K562 (cell line): ENCODE measurements around the gene HIF1AN. TPM values are rescaled to one million over a fixed set of nuclear protein-coding genes. Genes with fewer than 3 reads are reported as not detected.

Experiments used
- ATAC-seq: fragments of 200-7000 bp; cut with Tn5 transposase; 3 replicates; pipeline ENCODE4 v1.9.1; 2020; ENCODE audit warnings: moderate library complexity
- BruUV-seq: library from RNA; stranded (reverse); fragments of 400-500 nt; replicated peaks from 2 replicates; lab custom pipeline; 2021; lab: Mats Ljungman, UMichigan
- CTCF ChIA-PET: fragments of 300-600 bp; formaldehyde crosslinking; extraction: SDS; loops from one replicate; lab custom pipeline; 2021; ENCODE audit warnings: low intra/inter-chr PET ratio; lab: Yijun Ruan, JAX
- POLR2A ChIA-PET: fragments of 300-600, 350-650 bp; sonication (Branson Sonifier 250); formaldehyde crosslinking; extraction: SDS; loops from one replicate; lab custom pipeline; 2021; ENCODE audit warnings: antibody characterized with exemption, inconsistent platforms; lab: Yijun Ruan, JAX
- DNase-seq, 4 experiments: peaks; one replicate each; pipeline versions ENCODE4 v3.0.0 to v3.0.0-alpha.2; 2011 to 2018; ENCODE audit warnings: low spot score in 3 of 4, mixed read lengths in 3 of 4; ENCODE audit errors: extremely low read depth in 1 of 4
- FAIRE-seq: peaks from 2 replicates; lab custom pipeline; 2011; peaks lifted over from hg19 to GRCh38; lab: Jason Lieb, UNC
- H2AFZ ChIP-seq: 2 replicates; pipeline ENCODE4 v1.6.0; 2011; ENCODE audit warnings: low read depth, low read length, control low read depth, inconsistent platforms
- H3K27ac ChIP-seq: fragments of 200-600 bp; 3 replicates; pipeline ENCODE4 v1.8.0; 2011; ENCODE audit warnings: low read depth, mild to moderate bottlenecking, control low read depth, inconsistent platforms, low read length, moderate library complexity, mixed read lengths; ENCODE audit errors: extremely low read depth
- H3K27me3 ChIP-seq, 2 experiments: fragments of 300-600 bp in 1 of 2; 2 replicates in 1 of 2; 3 replicates in 1 of 2; pipeline versions ENCODE4 v1.6.0 to v1.8.0; 2011; ENCODE audit warnings: inconsistent platforms in 2 of 2, low read length in 2 of 2, mild to moderate bottlenecking in 1 of 2, mixed read lengths in 1 of 2, moderate library complexity in 1 of 2; ENCODE audit not compliant: control insufficient read depth in 2 of 2, insufficient read depth in 2 of 2
- H3K36me3 ChIP-seq: fragments of 300-600 bp; 3 replicates; pipeline ENCODE4 v1.8.0; 2011; ENCODE audit warnings: mild to moderate bottlenecking, low read length, inconsistent platforms; ENCODE audit not compliant: control insufficient read depth, insufficient read depth
- H3K4me1 ChIP-seq, 2 experiments: fragments of 200-600 bp in 1 of 2; replicated peaks in 1 of 2; 2 replicates in 1 of 2; 3 replicates in 1 of 2; pipeline versions ENCODE4 v1.5.1 to v1.8.0; 2011; ENCODE audit warnings: inconsistent platforms in 2 of 2, low read length in 2 of 2, mild to moderate bottlenecking in 1 of 2, mixed read lengths in 1 of 2, moderate library complexity in 1 of 2; ENCODE audit not compliant: control insufficient read depth in 2 of 2, insufficient read depth in 2 of 2
- H3K4me2 ChIP-seq: 2 replicates; pipeline ENCODE4 v1.6.1; 2011; ENCODE audit warnings: low read length, control low read depth, inconsistent platforms, mixed read lengths; ENCODE audit not compliant: insufficient read depth
- H3K4me3 ChIP-seq: fragments of 200-600 bp; sonication (generic), shearing (Covaris generic); 2 replicates; pipeline ENCODE4 v1.5.1; 2016; ENCODE audit warnings: control low read depth, inconsistent platforms
- H3K79me2 ChIP-seq: fragments of 200-600 bp; 3 replicates; pipeline ENCODE4 v1.8.0; 2011; ENCODE audit warnings: low read length, inconsistent platforms; ENCODE audit not compliant: control insufficient read depth, insufficient read depth
- H3K9ac ChIP-seq, 2 experiments: 2 replicates each; pipeline versions ENCODE4 v1.6.0 to v1.6.1; 2011; ENCODE audit warnings: low read depth in 2 of 2, low read length in 2 of 2, control low read depth in 1 of 2, inconsistent platforms in 1 of 2, mild to moderate bottlenecking in 1 of 2, mixed read lengths in 1 of 2; ENCODE audit not compliant: insufficient read depth in 1 of 2
- H3K9me1 ChIP-seq: one replicate; pipeline ENCODE4 v1.6.0; 2011; ENCODE audit warnings: inconsistent platforms, mild to moderate bottlenecking, low read length, moderate library complexity; ENCODE audit not compliant: control insufficient read depth, insufficient read depth
- H3K9me3 ChIP-seq: replicated peaks from 2 replicates; pipeline ENCODE4 v1.5.1; 2011; ENCODE audit warnings: low read depth, low read length, inconsistent platforms; ENCODE audit not compliant: control insufficient read depth, insufficient read depth
- H4K20me1 ChIP-seq: replicated peaks from 2 replicates; pipeline ENCODE4 v1.6.1; 2011; ENCODE audit warnings: low read length, inconsistent platforms, mixed read lengths; ENCODE audit not compliant: control insufficient read depth, insufficient read depth
- CBFA2T3 ChIP-seq: fragments of 450-650 bp; IDR thresholded peaks from 2 replicates; pipeline ENCODE4 v1.6.1; 2017
- MEIS2 ChIP-seq: fragments of 450-650 bp; IDR thresholded peaks from 2 replicates; pipeline ENCODE4 v1.6.1; 2014; ENCODE audit warnings: mild to moderate bottlenecking; ENCODE audit not compliant: partially characterized antibody
- RB1 ChIP-seq: fragments of 450-650 bp; IDR thresholded peaks from 2 replicates; pipeline ENCODE4 v1.6.1; 2017; ENCODE audit warnings: low read depth, mild to moderate bottlenecking
- RBBP5 ChIP-seq: fragments of 200-600 bp; sonication (generic); IDR thresholded peaks from 2 replicates; pipeline ENCODE4 v1.6.1; 2012; ENCODE audit warnings: borderline replicate concordance, mild to moderate bottlenecking, low read length, control low read depth, inconsistent platforms; ENCODE audit not compliant: insufficient read depth, poor library complexity, severe bottlenecking
- WGBS: fragments of 100-300 bp; shearing (Covaris generic); methylation state at CpG from one replicate; pipeline ENCODE4 v1.1.6; 2016; ENCODE audit warnings: low coverage, mixed read lengths; ENCODE audit not compliant: insufficient coverage; ENCODE audit errors: missing lambda C conversion rate; 5-methylcytosine and 5-hydroxymethylcytosine counted together
- in situ Hi-C: fragments of 300-500 bp; cut with MboI; formaldehyde crosslinking; loops from 4 replicates; pipeline ENCODE4 v1.15.0; 2018; ENCODE audit warnings: inconsistent platforms, mixed read lengths
- intact Hi-C: fragments of 100-400 bp; cut with micrococcal nuclease; formaldehyde crosslinking; loops from 2 replicates; pipeline ENCODE4 v1.14.2; 2022
- polyA plus RNA-seq, 8 experiments: library from polyadenylated mRNA; depleted of rRNA in 4 of 8; stranded (reverse) in 5 of 8; unstranded in 3 of 8; fragments of >200 nt; fragmentation: Nextera tagmentation in 2 of 8; fragmentation: Illumina TruSeq in 1 of 8; extraction: Ambion mirVana in 2 of 8; extraction: Trizol in 1 of 8; gene quantifications; 2 replicates each; pipeline versions ENCODE4 v1.2.1 to v1.2.3, GENCODE V29; 2011 to 2014; ENCODE audit warnings: inconsistent platforms in 1 of 8, missing spikeins in 1 of 8
- total RNA-seq, 7 experiments: library from RNA; depleted of rRNA in 6 of 7; stranded (reverse); fragments of >200 nt in 6 of 7; fragmentation: Illumina TruSeq in 2 of 7; extraction: Trizol in 2 of 7; gene quantifications; 2 replicates each; pipeline versions ENCODE4 v1.2.1 to v1.2.3, GENCODE V29; 2011 to 2021; ENCODE audit warnings: low replicate concordance in 1 of 7
- TF ChIP-seq, protein P1 (sequence below): fragments of 450-650 bp; IDR thresholded peaks from 2 replicates; pipeline ENCODE4 v1.6.1; 2016

The HIF1AN gene
- total and polyA plus RNA-seq, 9 of the 15 experiments (the other 6 are each of a cell fraction or from before 2014, with no cell fraction given): 1.2 to 16.8 (median 6.9) TPM

DNA sequence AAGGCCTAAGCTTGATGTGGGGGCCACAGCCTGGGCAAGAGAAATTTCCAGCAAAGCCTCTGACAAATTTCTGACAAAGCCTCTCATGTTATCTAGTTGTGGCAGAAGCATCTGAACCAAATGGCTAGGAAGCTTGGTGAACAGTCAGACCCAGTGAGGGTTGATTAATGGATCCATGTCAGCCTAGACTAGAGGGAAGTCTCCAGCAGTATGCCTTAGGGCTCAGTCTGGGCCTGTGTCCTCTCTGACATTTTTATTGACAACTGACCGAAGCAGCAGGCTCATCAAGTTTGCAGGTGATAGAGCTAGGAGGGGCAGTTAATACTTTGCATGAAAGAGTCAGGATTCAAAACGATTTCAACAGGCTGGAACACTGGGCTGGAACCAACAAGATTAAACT, 25.3 kb downstream of the HIF1AN start:
- DNase-seq (peak in 1 of 4 experiments; percentile 22), FAIRE-seq (peak; percentile 11), ATAC-seq (no peak)
- intact Hi-C loops: loop anchor here (5.0 kb wide), 1 partner anchor 166 kb away; no protein-coding TSS in a partner anchor
- Histone ChIP-seq H2AFZ (no peak overlapping the region), H3K4me2 (no peak overlapping the region), H3K27me3 (peaks cover 0 to 5% of the 10 kb centered on the region in 2 experiments; a peak in 1 of 5 replicates), H3K27ac (no peak overlapping the region), H3K4me3 (no peak overlapping the region), H4K20me1 (no peaks in the 10 kb centered on the region; the same call in 1 of the 2 replicates), H3K4me1 (peaks cover 3 to 12% of the 10 kb centered on the region in 2 experiments; a peak in 2 of 5 replicates), H3K9me1 (no peaks in the 10 kb centered on the region), H3K79me2 (no peaks in the 10 kb centered on the region), H3K36me3 (no peaks in the 10 kb centered on the region), H3K9ac (no peak overlapping the region), H3K9me3 (no peaks in the 10 kb centered on the region)
- TF ChIP-seq, protein P1, sequence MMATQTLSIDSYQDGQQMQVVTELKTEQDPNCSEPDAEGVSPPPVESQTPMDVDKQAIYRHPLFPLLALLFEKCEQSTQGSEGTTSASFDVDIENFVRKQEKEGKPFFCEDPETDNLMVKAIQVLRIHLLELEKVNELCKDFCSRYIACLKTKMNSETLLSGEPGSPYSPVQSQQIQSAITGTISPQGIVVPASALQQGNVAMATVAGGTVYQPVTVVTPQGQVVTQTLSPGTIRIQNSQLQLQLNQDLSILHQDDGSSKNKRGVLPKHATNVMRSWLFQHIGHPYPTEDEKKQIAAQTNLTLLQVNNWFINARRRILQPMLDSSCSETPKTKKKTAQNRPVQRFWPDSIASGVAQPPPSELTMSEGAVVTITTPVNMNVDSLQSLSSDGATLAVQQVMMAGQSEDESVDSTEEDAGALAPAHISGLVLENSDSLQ: peak; percentile 31; the same call in 1 of the 2 replicates
- TF ChIP-seq RB1 (no peak), MEIS2 (peak; percentile 63), RBBP5 (no peak), CBFA2T3 (peak; percentile 15; the same call in 1 of the 2 replicates)
- ChIA-PET CTCF (interaction anchor here (2.0 to 2.4 kb wide), 2 partner anchors 183 to 318 kb away, joined by 9 to 16 read pairs; partner anchors contain the start of gene PAX2), POLR2A (interaction anchor here (0.6 to 1.2 kb wide), 3 partner anchors 9 to 196 kb away, joined by 3 read pairs; no protein-coding TSS in a partner anchor)
- BruUV-seq: no TSS peak
- in situ Hi-C loops: loop anchor here (5.0 to 25.0 kb wide), 2 partner anchors 181 to 301 kb away; no protein-coding TSS in a partner anchor
- whole genome bisulfite sequencing: 26% methylated on average over 2 of the region's 2 CpGs
